Natural killer cell (primary cell): ENCODE measurements around the gene TNFRSF9. TPM values are rescaled to one million over a fixed set of nuclear protein-coding genes. Genes with fewer than 3 reads are reported as not detected.
A peak's percentile ranks its signal among the peaks of the same experiment; 100 is the strongest.
"Not testable (repeated sequence)": the region's sequence is repeated elsewhere in the genome, so short reads cannot be mapped to it uniquely, and the experiment has no call there.

Experiments used
- ATAC-seq, 3 donors: fragments of 150-1000 bp in 2 of 3; fragments of 200-7000 bp in 1 of 3; cut with Tn5 transposase; 1 replicate in 1 of 3; 2 replicates in 2 of 3; pipeline ENCODE4 v1.10.0; 2021; ENCODE audit warnings: mild to moderate bottlenecking in 2 of 3, moderate library complexity in 2 of 3
- DNase-seq, 2 donors: peaks; one replicate each; pipeline versions ENCODE4 v3.0.0 to v3.0.0-alpha.2; 2013 to 2021; ENCODE audit warnings: mixed read lengths in 1 of 2
- H3K27ac ChIP-seq: one replicate; pipeline ENCODE4 v1.5.1; 2013; ENCODE audit warnings: mild to moderate bottlenecking, low read length
- H3K27me3 ChIP-seq: one replicate; pipeline ENCODE4 v1.6.1; 2013; ENCODE audit warnings: low read length; ENCODE audit not compliant: control insufficient read depth, insufficient read depth
- H3K36me3 ChIP-seq: one replicate; pipeline ENCODE4 v1.6.1; 2013; ENCODE audit warnings: low read length; ENCODE audit not compliant: control insufficient read depth, insufficient read depth
- H3K4me1 ChIP-seq: one replicate; pipeline ENCODE4 v1.6.1; 2013; ENCODE audit warnings: low read length; ENCODE audit not compliant: control insufficient read depth, insufficient read depth
- H3K4me3 ChIP-seq: one replicate; pipeline ENCODE4 v1.5.1; 2013; ENCODE audit warnings: low read length
- H3K9me3 ChIP-seq: one replicate; pipeline ENCODE4 v1.6.1; 2013; ENCODE audit warnings: low read length; ENCODE audit not compliant: control insufficient read depth, insufficient read depth
- H3K27ac Mint-ChIP-seq, 2 donors: one replicate each; pipeline ENCODE4 v1.8.0; 2022; ENCODE audit warnings: mild to moderate bottlenecking in 2 of 2, mixed read lengths in 2 of 2, moderate library complexity in 1 of 2
- H3K27me3 Mint-ChIP-seq, 2 donors: one replicate each; pipeline ENCODE4 v1.8.0; 2022; ENCODE audit warnings: low read depth in 2 of 2, mixed read lengths in 2 of 2
- H3K36me3 Mint-ChIP-seq: one replicate; pipeline ENCODE4 v1.8.0; 2022; ENCODE audit warnings: mixed read lengths
- H3K4me1 Mint-ChIP-seq, 2 donors: one replicate each; pipeline ENCODE4 v1.8.0; 2022; ENCODE audit warnings: mixed read lengths in 2 of 2
- H3K4me3 Mint-ChIP-seq: one replicate; pipeline ENCODE4 v1.8.0; 2022; ENCODE audit warnings: mild to moderate bottlenecking, moderate library complexity, mixed read lengths
- H3K9me3 Mint-ChIP-seq, 2 donors: one replicate each; pipeline ENCODE4 v1.8.0; 2022; ENCODE audit warnings: mixed read lengths in 2 of 2
- CTCF ChIP-seq: fragments of 200-600 bp; IDR thresholded peaks from one replicate; pipeline ENCODE4 v1.8.0; 2022; ENCODE audit warnings: antibody characterized with exemption
- WGBS: methylation state at CpG from one replicate; pipeline ENCODE4 v1.1.7; 2013; ENCODE audit warnings: missing lambda C conversion rate; ENCODE audit not compliant: insufficient coverage; 5-methylcytosine and 5-hydroxymethylcytosine counted together
- intact Hi-C: fragments of 100-400 bp; cut with micrococcal nuclease; formaldehyde crosslinking; loops from one replicate; pipeline ENCODE4 v1.14.2; 2022
- total RNA-seq, 4 donors: library from RNA; stranded (reverse); fragments of 120-200 nt in 1 of 4; gene quantifications; one replicate each; pipeline versions ENCODE4 v1.2.3 to v1.2.4, GENCODE V29; 2013 to 2022

Gene TNFRSF9
- total RNA-seq, 3 donors from 2014 or later (not counting 1 experiment from before 2014, with no cell fraction given) = 2.6 to 6.4 (median 4.2) TPM

- H3K27ac Mint-ChIP-seq = peak overlapping the region; percentile 96 to 99
- TF ChIP-seq CTCF = no peak
- intact Hi-C loops = no loop called here
Measured at GRCh38 chr1:7954683-7955082, 14.0 kb upstream of the TNFRSF9 start.

GRCh38 chr1:7953850-7954609 is 13.4 kb upstream of the TNFRSF9 start:
- H3K4me3 Mint-ChIP-seq = peak overlapping the region; percentile 94
- peaks cover 20% of the 10 kb centered on the region for H3K4me1 ChIP-seq
- no peaks in the 10 kb centered on the region for H3K9me3 ChIP-seq
- H3K27ac Mint-ChIP-seq = peak overlapping the region; percentile 96 to 99
- intact Hi-C loops = no loop called here
- peak overlapping the region; percentile 66 for H3K4me3 ChIP-seq
- DNase-seq (peak; percentile 81 to 87), ATAC-seq (peak; percentile 83 to 94 (median 87))
- no peaks in the 10 kb centered on the region for H3K36me3 Mint-ChIP-seq
- no peaks in the 10 kb centered on the region for H3K9me3 Mint-ChIP-seq
- H3K36me3 ChIP-seq = no peaks in the 10 kb centered on the region
- H3K27ac ChIP-seq = peak overlapping the region; percentile 98
- peaks cover 23 to 34% of the 10 kb centered on the region in 2 donors for H3K4me1 Mint-ChIP-seq
- TF ChIP-seq CTCF = no peak
- H3K27me3 ChIP-seq = no peaks in the 10 kb centered on the region
- 2% methylated on average over 65 of the region's 65 CpGs for WGBS
- H3K27me3 Mint-ChIP-seq = no peaks in the 10 kb centered on the region

More at GRCh38 chr1:7954683-7955082, 14.0 kb upstream of the TNFRSF9 start:
- Mint-ChIP-seq H3K27me3 (no peaks in the 10 kb centered on the region), H3K4me1 (peaks cover 18 to 27% of the 10 kb centered on the region in 2 donors), H3K9me3 (no peaks in the 10 kb centered on the region), H3K36me3 (no peaks in the 10 kb centered on the region), H3K4me3 (peak overlapping the region; percentile 94)
- Histone ChIP-seq H3K4me1 (peaks cover 17% of the 10 kb centered on the region), H3K36me3 (no peaks in the 10 kb centered on the region), H3K27ac (peak overlapping the region; percentile 98), H3K4me3 (peak overlapping the region; percentile 66), H3K9me3 (no peaks in the 10 kb centered on the region), H3K27me3 (no peaks in the 10 kb centered on the region)
- 82% methylated on average over 4 of the region's 7 CpGs for WGBS
- DNase-seq = peak in 1 of 2 donors; percentile 49
- no peak for ATAC-seq

GRCh38 chr1:7952791-7953190 is 12.2 kb upstream of the TNFRSF9 start:
- WGBS = 100% methylated on average over 8 of the region's 30 CpGs
- H3K27me3 ChIP-seq, H3K27ac ChIP-seq, ATAC-seq, H3K36me3 Mint-ChIP-seq, H3K4me3 Mint-ChIP-seq, H3K9me3 Mint-ChIP-seq, H3K9me3 ChIP-seq, intact Hi-C loops, H3K4me3 ChIP-seq, H3K36me3 ChIP-seq, H3K27ac Mint-ChIP-seq, H3K27me3 Mint-ChIP-seq, DNase-seq: not testable (repeated sequence)
- H3K4me1 Mint-ChIP-seq = peaks cover 31 to 41% of the 10 kb centered on the region in 2 donors
- H3K4me1 ChIP-seq = peaks cover 24% of the 10 kb centered on the region

- peaks cover 14% of the 10 kb centered on the region for H3K4me1 ChIP-seq
Measured at GRCh38 chr1:7948960-7949359, 8.3 kb upstream of the TNFRSF9 start.

More at GRCh38 chr1:7948960-7949359, 8.3 kb upstream of the TNFRSF9 start:
- Histone ChIP-seq H3K27me3 (no peaks in the 10 kb centered on the region), H3K9me3 (no peaks in the 10 kb centered on the region), H3K36me3 (no peaks in the 10 kb centered on the region), H3K4me3 (no peak overlapping the region), H3K27ac (peak overlapping the region; percentile 6)
- Mint-ChIP-seq H3K4me1 (peaks cover 23 to 29% of the 10 kb centered on the region in 2 donors), H3K36me3 (no peaks in the 10 kb centered on the region), H3K27me3 (no peaks in the 10 kb centered on the region), H3K27ac (peak overlapping the region; percentile 81), H3K9me3 (no peaks in the 10 kb centered on the region), H3K4me3 (peak overlapping the region; percentile 3)
- TF ChIP-seq CTCF = no peak
- intact Hi-C loops = no loop called here
- DNase-seq (peak in 1 of 2 donors; percentile 79), ATAC-seq (peak; percentile 27 to 59 (median 49))
- 40% methylated on average over 5 of the region's 5 CpGs for WGBS
